GM23338 (cell line): Measurements from ENCODE around the gene ATP10A. TPM values are rescaled to one million over a fixed set of nuclear protein-coding genes. Genes with fewer than 3 reads are reported as not detected.

Experiments used
- ATAC-seq: fragments of 200-7000 bp; cut with Tn5 transposase; 3 replicates; pipeline ENCODE4 v1.9.1; 2020
- DNase-seq: peaks from one replicate; pipeline ENCODE4 v3.0.0-alpha.2; 2015; ENCODE audit warnings: low spot score
- H2AFZ ChIP-seq: fragments of 200-600 bp; sonication (generic); 2 replicates; pipeline ENCODE4 v1.8.0; 2016; ENCODE audit warnings: antibody characterized with exemption, mild to moderate bottlenecking, moderate library complexity
- H3F3A ChIP-seq: fragments of 200-600 bp; sonication (generic); replicated peaks from 2 replicates; pipeline ENCODE4 v1.8.0; 2017; ENCODE audit warnings: antibody characterized with exemption, mixed run types, low read depth
- H3K27ac ChIP-seq: fragments of 200-600 bp; sonication (generic); 2 replicates; pipeline ENCODE4 v1.6.1; 2016; ENCODE audit warnings: low read depth
- H3K27me3 ChIP-seq: fragments of 200-600 bp; sonication (generic); 2 replicates; pipeline ENCODE4 v1.8.0; 2016; ENCODE audit warnings: mild to moderate bottlenecking, mixed run types, moderate library complexity; ENCODE audit not compliant: insufficient read depth
- H3K36me3 ChIP-seq: fragments of 200-600 bp; sonication (generic); 2 replicates; pipeline ENCODE4 v1.8.0; 2016; ENCODE audit warnings: mild to moderate bottlenecking; ENCODE audit not compliant: insufficient read depth
- H3K4me1 ChIP-seq: fragments of 200-600 bp; sonication (generic); 2 replicates; pipeline ENCODE4 v1.8.0; 2016; ENCODE audit warnings: mild to moderate bottlenecking, moderate library complexity; ENCODE audit not compliant: insufficient read depth
- H3K4me2 ChIP-seq: fragments of 200-600 bp; sonication (generic); 2 replicates; pipeline ENCODE4 v1.7.1; 2017; ENCODE audit warnings: mixed run types
- H3K4me3 ChIP-seq: fragments of 200-600 bp; sonication (generic); 2 replicates; pipeline ENCODE4 v1.6.1; 2016; ENCODE audit warnings: mixed run types
- H3K79me2 ChIP-seq: fragments of 200-600 bp; sonication (generic); replicated peaks from 2 replicates; pipeline ENCODE4 v1.8.0; 2017; ENCODE audit warnings: mild to moderate bottlenecking; ENCODE audit not compliant: insufficient read depth
- H3K9me2 ChIP-seq: fragments of 200-600 bp; sonication (generic); 2 replicates; pipeline ENCODE4 v1.8.0; 2017; ENCODE audit not compliant: insufficient read depth
- H4K20me1 ChIP-seq: fragments of 200-600 bp; sonication (generic); replicated peaks from 2 replicates; pipeline ENCODE4 v1.8.0; 2017; ENCODE audit warnings: mild to moderate bottlenecking; ENCODE audit not compliant: insufficient read depth
- H3K27ac Mint-ChIP-seq: 2 replicates; pipeline ENCODE4 v1.8.0; 2020; ENCODE audit warnings: inconsistent platforms, mild to moderate bottlenecking, moderate library complexity, mixed read lengths
- H3K27me3 Mint-ChIP-seq: 3 replicates; pipeline ENCODE4 v1.8.0; 2022; ENCODE audit warnings: low read depth, mild to moderate bottlenecking, moderate library complexity, mixed read lengths, inconsistent platforms; ENCODE audit not compliant: insufficient read depth, poor library complexity
- H3K36me3 Mint-ChIP-seq: 3 replicates; pipeline ENCODE4 v1.8.0; 2021; ENCODE audit warnings: low read depth, mild to moderate bottlenecking, inconsistent platforms, moderate library complexity, mixed read lengths
- H3K4me1 Mint-ChIP-seq: 3 replicates; pipeline ENCODE4 v1.8.0; 2020; ENCODE audit warnings: mild to moderate bottlenecking, inconsistent platforms, mixed read lengths
- H3K4me3 Mint-ChIP-seq: 3 replicates; pipeline ENCODE4 v1.8.0; 2021; ENCODE audit warnings: moderate library complexity, mild to moderate bottlenecking, inconsistent platforms, mixed read lengths
- H3K9me3 Mint-ChIP-seq: 3 replicates; pipeline ENCODE4 v1.8.0; 2020; ENCODE audit warnings: moderate library complexity, mild to moderate bottlenecking, inconsistent platforms, mixed read lengths
- CREB1 ChIP-seq: fragments of 250-450 bp; sonication (Bioruptor Pico); IDR thresholded peaks from 2 replicates; pipeline ENCODE4 v1.5.0; 2020; ENCODE audit warnings: low read depth, mild to moderate bottlenecking, moderate library complexity
- CTCF ChIP-seq, 2 experiments: fragments of 200-600 bp in 1 of 2; sonication (generic) in 1 of 2; conservative IDR thresholded peaks; 2 replicates each; pipeline versions ENCODE4 v1.5.1 to v1.6.1; 2016 to 2017; ENCODE audit warnings: antibody characterized with exemption in 2 of 2, low read depth in 2 of 2, mild to moderate bottlenecking in 2 of 2, moderate library complexity in 1 of 2
- EZH2 ChIP-seq: fragments of 200-600 bp; sonication (generic); IDR thresholded peaks from one replicate; pipeline ENCODE4 v1.8.0; 2017; ENCODE audit warnings: antibody characterized with exemption, mild to moderate bottlenecking, low read depth; ENCODE audit not compliant: unreplicated experiment
- EZH2phosphoT487 ChIP-seq: fragments of 200-600 bp; sonication (generic); IDR thresholded peaks from one replicate; pipeline ENCODE4 v1.8.1; 2018; ENCODE audit warnings: antibody characterized with exemption; ENCODE audit not compliant: unreplicated experiment
- JUNB ChIP-seq: IDR thresholded peaks from one replicate; pipeline ENCODE4 v1.6.1; 2016; ENCODE audit warnings: antibody characterized with exemption; ENCODE audit not compliant: unreplicated experiment
- NANOG ChIP-seq: IDR thresholded peaks from 2 replicates; pipeline ENCODE4 v1.6.1; 2016; ENCODE audit warnings: antibody characterized with exemption, borderline replicate concordance
- POLR2AphosphoS5 ChIP-seq: IDR thresholded peaks from 2 replicates; pipeline ENCODE4 v1.6.1; 2016; ENCODE audit warnings: antibody characterized with exemption, low read depth
- STAT1 ChIP-seq: IDR thresholded peaks from one replicate; pipeline ENCODE4 v1.6.1; 2016; ENCODE audit warnings: antibody characterized with exemption; ENCODE audit not compliant: unreplicated experiment
- ZNF114 ChIP-seq: fragments of 250-450 bp; sonication (Bioruptor Pico); IDR thresholded peaks from 2 replicates; pipeline ENCODE4 v1.5.0; 2020; ENCODE audit warnings: mild to moderate bottlenecking, moderate library complexity
- ZNF331 ChIP-seq: fragments of 250-450 bp; sonication (Bioruptor Pico); IDR thresholded peaks from 2 replicates; pipeline ENCODE4 v1.5.0; 2020; ENCODE audit warnings: low read depth, mild to moderate bottlenecking, moderate library complexity
- polyA plus RNA-seq: library from polyadenylated mRNA; unstranded; fragments of >200 nt; fragmentation: Nextera tagmentation; extraction: Ambion mirVana; gene quantifications from 2 replicates; pipeline ENCODE4 v1.2.1, GENCODE V29; 2016
- total RNA-seq: library from RNA; depleted of rRNA; stranded (reverse); fragments of >200 nt; shearing (Covaris generic); gene quantifications from 2 replicates; pipeline ENCODE4 v1.2.3, GENCODE V29; 2014
- TF ChIP-seq, protein P1 (sequence below): IDR thresholded peaks from one replicate; pipeline ENCODE4 v1.6.1; 2018; ENCODE audit warnings: antibody characterized with exemption; ENCODE audit not compliant: unreplicated experiment
- TF ChIP-seq, protein P2 (sequence below): fragments of 250-450 bp; sonication (Bioruptor Pico); IDR thresholded peaks from 2 replicates; pipeline ENCODE4 v1.5.0; 2020; ENCODE audit warnings: mild to moderate bottlenecking, moderate library complexity
- TF ChIP-seq, protein P3 (sequence below): IDR thresholded peaks from 2 replicates; pipeline ENCODE4 v1.6.1; 2016; ENCODE audit warnings: antibody characterized with exemption

Gene ATP10A
- total and polyA plus RNA-seq, 2 experiments from 2014 or later: 0.36 to 5.6 TPM

DNA sequence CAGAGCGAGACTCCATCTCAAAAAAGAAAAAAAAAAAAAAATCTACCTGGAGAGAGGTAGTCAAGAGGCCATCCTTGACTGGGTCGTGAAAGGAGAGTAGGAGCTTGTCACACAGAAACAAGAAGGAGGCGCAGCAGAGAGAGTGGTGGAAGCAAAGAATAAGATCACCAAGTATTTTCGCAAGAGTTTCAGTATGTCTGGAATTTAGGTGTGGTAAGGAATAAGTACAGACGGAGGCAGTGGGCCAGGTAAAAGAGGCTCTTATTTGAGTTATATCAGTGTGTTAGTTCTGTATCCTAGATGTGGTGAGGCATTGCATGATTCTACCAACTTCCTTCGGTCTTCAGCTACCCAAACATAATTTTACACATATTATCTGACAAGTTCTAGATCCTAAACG lies 14.6 kb upstream of the ATP10A start:
- H4K20me1 ChIP-seq: no peaks in the 10 kb centered on the region
- H3K27me3 ChIP-seq: no peaks in the 10 kb centered on the region
- H3K4me3 Mint-ChIP-seq: no peak overlapping the region
- no peak for DNase-seq
- TF ChIP-seq, protein P1, sequence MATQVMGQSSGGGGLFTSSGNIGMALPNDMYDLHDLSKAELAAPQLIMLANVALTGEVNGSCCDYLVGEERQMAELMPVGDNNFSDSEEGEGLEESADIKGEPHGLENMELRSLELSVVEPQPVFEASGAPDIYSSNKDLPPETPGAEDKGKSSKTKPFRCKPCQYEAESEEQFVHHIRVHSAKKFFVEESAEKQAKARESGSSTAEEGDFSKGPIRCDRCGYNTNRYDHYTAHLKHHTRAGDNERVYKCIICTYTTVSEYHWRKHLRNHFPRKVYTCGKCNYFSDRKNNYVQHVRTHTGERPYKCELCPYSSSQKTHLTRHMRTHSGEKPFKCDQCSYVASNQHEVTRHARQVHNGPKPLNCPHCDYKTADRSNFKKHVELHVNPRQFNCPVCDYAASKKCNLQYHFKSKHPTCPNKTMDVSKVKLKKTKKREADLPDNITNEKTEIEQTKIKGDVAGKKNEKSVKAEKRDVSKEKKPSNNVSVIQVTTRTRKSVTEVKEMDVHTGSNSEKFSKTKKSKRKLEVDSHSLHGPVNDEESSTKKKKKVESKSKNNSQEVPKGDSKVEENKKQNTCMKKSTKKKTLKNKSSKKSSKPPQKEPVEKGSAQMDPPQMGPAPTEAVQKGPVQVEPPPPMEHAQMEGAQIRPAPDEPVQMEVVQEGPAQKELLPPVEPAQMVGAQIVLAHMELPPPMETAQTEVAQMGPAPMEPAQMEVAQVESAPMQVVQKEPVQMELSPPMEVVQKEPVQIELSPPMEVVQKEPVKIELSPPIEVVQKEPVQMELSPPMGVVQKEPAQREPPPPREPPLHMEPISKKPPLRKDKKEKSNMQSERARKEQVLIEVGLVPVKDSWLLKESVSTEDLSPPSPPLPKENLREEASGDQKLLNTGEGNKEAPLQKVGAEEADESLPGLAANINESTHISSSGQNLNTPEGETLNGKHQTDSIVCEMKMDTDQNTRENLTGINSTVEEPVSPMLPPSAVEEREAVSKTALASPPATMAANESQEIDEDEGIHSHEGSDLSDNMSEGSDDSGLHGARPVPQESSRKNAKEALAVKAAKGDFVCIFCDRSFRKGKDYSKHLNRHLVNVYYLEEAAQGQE: no peak
- TF ChIP-seq, protein P2, sequence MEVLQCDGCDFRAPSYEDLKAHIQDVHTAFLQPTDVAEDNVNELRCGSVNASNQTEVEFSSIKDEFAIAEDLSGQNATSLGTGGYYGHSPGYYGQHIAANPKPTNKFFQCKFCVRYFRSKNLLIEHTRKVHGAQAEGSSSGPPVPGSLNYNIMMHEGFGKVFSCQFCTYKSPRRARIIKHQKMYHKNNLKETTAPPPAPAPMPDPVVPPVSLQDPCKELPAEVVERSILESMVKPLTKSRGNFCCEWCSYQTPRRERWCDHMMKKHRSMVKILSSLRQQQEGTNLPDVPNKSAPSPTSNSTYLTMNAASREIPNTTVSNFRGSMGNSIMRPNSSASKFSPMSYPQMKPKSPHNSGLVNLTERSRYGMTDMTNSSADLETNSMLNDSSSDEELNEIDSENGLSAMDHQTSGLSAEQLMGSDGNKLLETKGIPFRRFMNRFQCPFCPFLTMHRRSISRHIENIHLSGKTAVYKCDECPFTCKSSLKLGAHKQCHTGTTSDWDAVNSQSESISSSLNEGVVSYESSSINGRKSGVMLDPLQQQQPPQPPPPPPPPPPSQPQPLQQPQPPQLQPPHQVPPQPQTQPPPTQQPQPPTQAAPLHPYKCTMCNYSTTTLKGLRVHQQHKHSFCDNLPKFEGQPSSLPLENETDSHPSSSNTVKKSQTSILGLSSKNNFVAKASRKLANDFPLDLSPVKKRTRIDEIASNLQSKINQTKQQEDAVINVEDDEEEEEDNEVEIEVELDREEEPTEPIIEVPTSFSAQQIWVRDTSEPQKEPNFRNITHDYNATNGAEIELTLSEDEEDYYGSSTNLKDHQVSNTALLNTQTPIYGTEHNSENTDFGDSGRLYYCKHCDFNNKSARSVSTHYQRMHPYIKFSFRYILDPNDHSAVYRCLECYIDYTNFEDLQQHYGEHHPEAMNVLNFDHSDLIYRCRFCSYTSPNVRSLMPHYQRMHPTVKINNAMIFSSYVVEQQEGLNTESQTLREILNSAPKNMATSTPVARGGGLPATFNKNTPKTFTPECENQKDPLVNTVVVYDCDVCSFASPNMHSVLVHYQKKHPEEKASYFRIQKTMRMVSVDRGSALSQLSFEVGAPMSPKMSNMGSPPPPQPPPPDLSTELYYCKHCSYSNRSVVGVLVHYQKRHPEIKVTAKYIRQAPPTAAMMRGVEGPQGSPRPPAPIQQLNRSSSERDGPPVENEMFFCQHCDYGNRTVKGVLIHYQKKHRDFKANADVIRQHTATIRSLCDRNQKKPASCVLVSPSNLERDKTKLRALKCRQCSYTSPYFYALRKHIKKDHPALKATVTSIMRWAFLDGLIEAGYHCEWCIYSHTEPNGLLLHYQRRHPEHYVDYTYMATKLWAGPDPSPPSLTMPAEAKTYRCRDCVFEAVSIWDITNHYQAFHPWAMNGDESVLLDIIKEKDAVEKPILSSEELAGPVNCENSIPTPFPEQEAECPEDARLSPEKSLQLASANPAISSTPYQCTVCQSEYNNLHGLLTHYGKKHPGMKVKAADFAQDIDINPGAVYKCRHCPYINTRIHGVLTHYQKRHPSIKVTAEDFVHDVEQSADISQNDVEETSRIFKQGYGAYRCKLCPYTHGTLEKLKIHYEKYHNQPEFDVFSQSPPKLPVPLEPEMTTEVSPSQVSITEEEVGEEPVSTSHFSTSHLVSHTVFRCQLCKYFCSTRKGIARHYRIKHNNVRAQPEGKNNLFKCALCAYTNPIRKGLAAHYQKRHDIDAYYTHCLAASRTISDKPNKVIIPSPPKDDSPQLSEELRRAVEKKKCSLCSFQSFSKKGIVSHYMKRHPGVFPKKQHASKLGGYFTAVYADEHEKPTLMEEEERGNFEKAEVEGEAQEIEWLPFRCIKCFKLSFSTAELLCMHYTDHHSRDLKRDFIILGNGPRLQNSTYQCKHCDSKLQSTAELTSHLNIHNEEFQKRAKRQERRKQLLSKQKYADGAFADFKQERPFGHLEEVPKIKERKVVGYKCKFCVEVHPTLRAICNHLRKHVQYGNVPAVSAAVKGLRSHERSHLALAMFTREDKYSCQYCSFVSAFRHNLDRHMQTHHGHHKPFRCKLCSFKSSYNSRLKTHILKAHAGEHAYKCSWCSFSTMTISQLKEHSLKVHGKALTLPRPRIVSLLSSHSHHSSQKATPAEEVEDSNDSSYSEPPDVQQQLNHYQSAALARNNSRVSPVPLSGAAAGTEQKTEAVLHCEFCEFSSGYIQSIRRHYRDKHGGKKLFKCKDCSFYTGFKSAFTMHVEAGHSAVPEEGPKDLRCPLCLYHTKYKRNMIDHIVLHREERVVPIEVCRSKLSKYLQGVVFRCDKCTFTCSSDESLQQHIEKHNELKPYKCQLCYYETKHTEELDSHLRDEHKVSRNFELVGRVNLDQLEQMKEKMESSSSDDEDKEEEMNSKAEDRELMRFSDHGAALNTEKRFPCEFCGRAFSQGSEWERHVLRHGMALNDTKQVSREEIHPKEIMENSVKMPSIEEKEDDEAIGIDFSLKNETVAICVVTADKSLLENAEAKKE (CRISPR knock-in tag): no peak
- TF ChIP-seq EZH2 (no peak), EZH2phosphoT487 (no peak), JUNB (no peak), STAT1 (no peak), ZNF114 (CRISPR knock-in tag) (no peak), CREB1 (CRISPR knock-in tag) (no peak), CTCF (conservative IDR thresholded peaks at IDR 0.05; ENCODE audit: low read depth in 2 of 2) (no peak), NANOG (no peak), POLR2AphosphoS5 (no peak), ZNF331 (CRISPR knock-in tag) (no peak)
- TF ChIP-seq, protein P3, sequence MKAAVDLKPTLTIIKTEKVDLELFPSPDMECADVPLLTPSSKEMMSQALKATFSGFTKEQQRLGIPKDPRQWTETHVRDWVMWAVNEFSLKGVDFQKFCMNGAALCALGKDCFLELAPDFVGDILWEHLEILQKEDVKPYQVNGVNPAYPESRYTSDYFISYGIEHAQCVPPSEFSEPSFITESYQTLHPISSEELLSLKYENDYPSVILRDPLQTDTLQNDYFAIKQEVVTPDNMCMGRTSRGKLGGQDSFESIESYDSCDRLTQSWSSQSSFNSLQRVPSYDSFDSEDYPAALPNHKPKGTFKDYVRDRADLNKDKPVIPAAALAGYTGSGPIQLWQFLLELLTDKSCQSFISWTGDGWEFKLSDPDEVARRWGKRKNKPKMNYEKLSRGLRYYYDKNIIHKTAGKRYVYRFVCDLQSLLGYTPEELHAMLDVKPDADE: no peak
- H3K27me3 Mint-ChIP-seq: peaks cover 4% of the 10 kb centered on the region
- H3K9me2 ChIP-seq: no peaks in the 10 kb centered on the region
- H3K4me2 ChIP-seq: no peak overlapping the region
- H3K9me3 Mint-ChIP-seq: peaks cover 8% of the 10 kb centered on the region
- H3K79me2 ChIP-seq: no peaks in the 10 kb centered on the region
- H3K4me3 ChIP-seq: no peak overlapping the region
- H3K36me3 Mint-ChIP-seq: peaks cover 2% of the 10 kb centered on the region; the same call in 1 of the 3 replicates
- H3K4me1 Mint-ChIP-seq: no peaks in the 10 kb centered on the region
- no peaks in the 10 kb centered on the region for H3K36me3 ChIP-seq
- H3K4me1 ChIP-seq: no peaks in the 10 kb centered on the region
- no peak overlapping the region for H3K27ac ChIP-seq
- H3F3A ChIP-seq: no peaks in the 10 kb centered on the region
- no peak overlapping the region for H2AFZ ChIP-seq
- no peak overlapping the region for H3K27ac Mint-ChIP-seq
- ATAC-seq: no peak
